K562 (cell line): ENCODE data around the gene TTLL11. TPM values are rescaled to one million over a fixed set of nuclear protein-coding genes. Genes with fewer than 3 reads are reported as not detected.

Experiments used
- CBFA2T2 ChIP-seq: fragments of 450-650 bp; conservative IDR thresholded peaks from 2 replicates; pipeline ENCODE4 v1.6.1; 2017; ENCODE audit warnings: mild to moderate bottlenecking
- CBFA2T3 ChIP-seq: fragments of 450-650 bp; IDR thresholded peaks from 2 replicates; pipeline ENCODE4 v1.6.1; 2017
- ELK1 ChIP-seq: sonication (generic); formaldehyde crosslinking; IDR thresholded peaks from 2 replicates; pipeline ENCODE4 v1.8.1; 2022; ENCODE audit warnings: missing genetic modification reagents
- EP300 ChIP-seq: IDR thresholded peaks from 2 replicates; pipeline ENCODE4 v1.6.1; 2012; ENCODE audit warnings: low read length, improper control_type of control experiment
- HDAC1 ChIP-seq, 2 experiments: fragments of 450-650 bp; IDR thresholded peaks; 2 replicates each; pipeline ENCODE4 v1.6.1; 2016 to 2017; ENCODE audit warnings: inconsistent platforms in 1 of 2, mild to moderate bottlenecking in 1 of 2, moderate library complexity in 1 of 2
- MAZ ChIP-seq, 2 experiments: fragments of 450-650 bp in 1 of 2; sonication (generic) in 1 of 2; formaldehyde crosslinking; IDR thresholded peaks in 1 of 2; conservative IDR thresholded peaks in 1 of 2; 2 replicates each; pipeline versions ENCODE4 v1.4.0 to v1.5.0; 2020; ENCODE audit warnings: mild to moderate bottlenecking in 1 of 2, missing genetic modification reagents in 1 of 2
- MEF2D ChIP-seq: conservative IDR thresholded peaks from 2 replicates; pipeline ENCODE4 v1.6.1; 2016; ENCODE audit warnings: low read depth, missing genetic modification characterization, missing compliant biosample characterization
- MTA1 ChIP-seq: fragments of 450-650 bp; IDR thresholded peaks from 2 replicates; pipeline ENCODE4 v1.6.1; 2017; ENCODE audit warnings: borderline replicate concordance
- NCOR1 ChIP-seq: fragments of 450-650 bp; IDR thresholded peaks from 2 replicates; pipeline ENCODE4 v1.6.1; 2016; ENCODE audit warnings: mild to moderate bottlenecking, moderate library complexity
- NFIC ChIP-seq: fragments of 450-650 bp; IDR thresholded peaks from 2 replicates; pipeline ENCODE4 v1.6.1; 2017; ENCODE audit warnings: mild to moderate bottlenecking, inconsistent platforms
- OTX1 ChIP-seq: fragments of 450-650 bp; formaldehyde crosslinking; IDR thresholded peaks from 2 replicates; pipeline ENCODE4 v1.4.0; 2022; ENCODE audit warnings: mild to moderate bottlenecking
- SNAPC5 ChIP-seq: fragments of 250-450 bp; sonication (Bioruptor Pico); IDR thresholded peaks from 2 replicates; pipeline ENCODE4 v1.8.0; 2021; ENCODE audit warnings: moderate library complexity, mild to moderate bottlenecking, inconsistent platforms
- SNRNP70 ChIP-seq: fragments of 200-400 bp; formaldehyde crosslinking; optimal IDR thresholded peaks from 2 replicates; pipeline ENCODE3; 2017; ENCODE audit warnings: low read depth, low read length
- SOX6 ChIP-seq: fragments of 450-650 bp; IDR thresholded peaks from 2 replicates; pipeline ENCODE4 v1.6.1; 2014; ENCODE audit warnings: mild to moderate bottlenecking
- SRSF1 ChIP-seq: fragments of 200-400 bp; formaldehyde crosslinking; IDR thresholded peaks from 2 replicates; pipeline ENCODE4 v1.6.1; 2017; ENCODE audit warnings: mild to moderate bottlenecking, low read depth, low read length, moderate library complexity
- ZBTB34 ChIP-seq: fragments of 250-450 bp; sonication (Bioruptor Pico); IDR thresholded peaks from 2 replicates; pipeline ENCODE4 v1.8.0; 2021; ENCODE audit warnings: mild to moderate bottlenecking, moderate library complexity
- ZNF3 ChIP-seq: fragments of 250-450 bp; sonication (Bioruptor Pico); IDR thresholded peaks from 2 replicates; pipeline ENCODE4 v1.5.0; 2021; ENCODE audit warnings: mild to moderate bottlenecking, moderate library complexity
- ZNF57 ChIP-seq: fragments of 450-650 bp; formaldehyde crosslinking; IDR thresholded peaks from 2 replicates; pipeline ENCODE4 v1.4.0; 2020; ENCODE audit warnings: mild to moderate bottlenecking, moderate library complexity
- polyA plus RNA-seq, 8 experiments: library from polyadenylated mRNA; depleted of rRNA in 4 of 8; stranded (reverse) in 5 of 8; unstranded in 3 of 8; fragments of >200 nt; fragmentation: Nextera tagmentation in 2 of 8; fragmentation: Illumina TruSeq in 1 of 8; extraction: Ambion mirVana in 2 of 8; extraction: Trizol in 1 of 8; gene quantifications; 2 replicates each; pipeline versions ENCODE4 v1.2.1 to v1.2.3, GENCODE V29; 2011 to 2014; ENCODE audit warnings: inconsistent platforms in 1 of 8, missing spikeins in 1 of 8
- total RNA-seq, 7 experiments: library from RNA; depleted of rRNA in 6 of 7; stranded (reverse); fragments of >200 nt in 6 of 7; fragmentation: Illumina TruSeq in 2 of 7; extraction: Trizol in 2 of 7; gene quantifications; 2 replicates each; pipeline versions ENCODE4 v1.2.1 to v1.2.3, GENCODE V29; 2011 to 2021; ENCODE audit warnings: low replicate concordance in 1 of 7

TTLL11 gene
- total and polyA plus RNA-seq, 9 of the 15 experiments (the other 6 are each of a cell fraction or from before 2014, with no cell fraction given) = 0.83 to 4.4 (median 2.7) TPM

GRCh38 chr9:121790841-121791240 is 302.3 kb downstream of the TTLL11 start (continued):
- TF ChIP-seq SNAPC5 (CRISPR knock-in tag) = no peak
- no peak for TF ChIP-seq ZBTB34
- peak; percentile 83 for TF ChIP-seq NCOR1
- TF ChIP-seq ELK1 = no peak
- peak; percentile 51; the same call in 1 of the 2 replicates for TF ChIP-seq EP300
- TF ChIP-seq CBFA2T3 = peak; percentile 90
- peak; percentile 88 for TF ChIP-seq CBFA2T2
- TF ChIP-seq SRSF1 = no peak
- no peak for TF ChIP-seq MAZ (CRISPR knock-in tag; conservative IDR thresholded peaks at IDR 0.05 in 1 of 2, IDR thresholded peaks at IDR 0.05 in 1 of 2)
- 0 out of 2 replicates have a peak, but pooled peaks have one; percentile 31 for TF ChIP-seq MTA1
- TF ChIP-seq MEF2D (tag) = no peak
- peak; percentile 37; the same call in 1 of the 2 replicates for TF ChIP-seq SOX6
- TF ChIP-seq ZNF57 (CRISPR knock-in tag) = no peak
- TF ChIP-seq HDAC1 (IDR thresholded peaks at IDR 0.05) = 0 out of 4 replicates have a peak, but pooled peaks of 1 of the 2 experiments have one; percentile 34
- 0 out of 2 replicates have a peak, but pooled peaks have one; percentile 32 for TF ChIP-seq OTX1 (CRISPR knock-in tag)
- TF ChIP-seq SNRNP70 = no peak
- TF ChIP-seq NFIC = peak; percentile 56
- TF ChIP-seq ZNF3 (CRISPR knock-in tag) = no peak
